Measurements from ENCODE around the gene TMA16.
"Not testable (repeated sequence)": the region's sequence is repeated elsewhere in the genome, so short reads cannot be mapped to it uniquely, and the experiment has no call there.

Gene TMA16

DNA sequence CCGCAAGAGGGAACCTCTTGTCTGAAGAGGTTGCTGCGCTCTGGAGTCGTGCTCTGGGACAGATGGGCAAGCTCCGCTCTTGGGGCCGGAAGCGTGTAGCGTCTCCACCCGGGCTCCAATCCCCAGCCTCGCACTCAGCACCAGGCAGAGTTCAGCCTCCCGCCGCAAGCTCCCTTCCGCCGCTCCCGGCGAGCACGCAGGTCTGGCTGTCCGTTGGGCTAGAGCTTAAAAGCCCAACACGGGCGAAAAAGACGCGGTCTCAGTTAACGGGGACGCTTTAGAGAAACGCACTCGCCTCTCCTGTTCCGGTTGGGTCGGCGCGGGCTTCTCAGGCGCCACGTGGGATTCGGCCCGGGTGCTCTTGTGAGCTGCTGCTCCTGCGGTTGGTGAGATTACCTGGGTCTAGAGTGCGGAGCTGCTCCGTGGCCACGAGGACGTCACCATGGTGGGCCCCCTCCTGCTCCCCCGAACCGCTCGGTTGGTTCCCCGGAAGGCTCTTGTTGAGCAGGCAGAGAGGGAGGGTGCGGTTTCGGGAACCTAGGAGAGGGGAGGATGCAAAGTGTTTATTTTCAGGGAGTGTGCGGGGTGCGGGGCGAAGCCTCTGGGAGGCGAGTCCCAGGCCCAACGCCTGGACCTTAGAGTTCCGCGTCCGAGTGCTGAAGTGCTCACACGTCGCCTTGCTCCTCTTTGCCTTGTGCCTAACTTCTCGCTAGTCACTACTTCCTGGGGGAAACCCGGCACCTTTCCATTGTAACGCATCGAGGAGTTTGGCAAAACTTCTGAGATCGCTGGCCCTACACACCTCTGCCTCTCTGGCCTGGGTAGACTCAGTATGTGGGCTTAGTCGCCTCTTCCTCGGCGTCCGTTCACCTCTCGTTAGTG lies at the start of gene TMA16:
Gene TMA16 (plus strand): TSS at position 331 of the 882 bp plus-strand sequence. CDS start 112 bp downstream, at position 443.
- DNase-seq = peak; percentile 98

DNA sequence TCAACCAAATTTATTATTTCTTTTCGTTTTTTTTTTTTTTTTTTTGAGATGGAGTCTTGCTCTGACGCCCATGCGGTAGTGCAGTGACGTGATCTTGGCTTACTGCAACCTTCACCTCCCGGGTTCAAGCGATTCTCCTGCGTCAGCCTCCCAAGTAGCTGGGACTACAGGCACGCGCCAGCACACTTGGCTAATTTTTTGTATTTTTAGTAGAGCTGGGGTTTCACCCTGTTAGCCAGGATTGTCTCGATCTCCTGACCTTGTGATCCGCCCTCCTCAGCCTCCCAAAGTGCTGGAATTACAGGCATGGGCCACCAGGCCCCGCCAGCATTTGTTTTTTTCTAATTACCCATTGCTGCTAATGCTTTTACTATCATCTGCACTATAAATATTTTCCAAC lies 47.5 kb upstream of the TMA16 start:
- DNase-seq = not testable (repeated sequence)

GRCh38 chr4:163447481-163447880 lies 47.0 kb upstream of the TMA16 start:
- no peak for DNase-seq

GRCh38 chr4:163448540-163449203 lies 45.8 kb upstream of the TMA16 start:
- no peak for DNase-seq

DNA sequence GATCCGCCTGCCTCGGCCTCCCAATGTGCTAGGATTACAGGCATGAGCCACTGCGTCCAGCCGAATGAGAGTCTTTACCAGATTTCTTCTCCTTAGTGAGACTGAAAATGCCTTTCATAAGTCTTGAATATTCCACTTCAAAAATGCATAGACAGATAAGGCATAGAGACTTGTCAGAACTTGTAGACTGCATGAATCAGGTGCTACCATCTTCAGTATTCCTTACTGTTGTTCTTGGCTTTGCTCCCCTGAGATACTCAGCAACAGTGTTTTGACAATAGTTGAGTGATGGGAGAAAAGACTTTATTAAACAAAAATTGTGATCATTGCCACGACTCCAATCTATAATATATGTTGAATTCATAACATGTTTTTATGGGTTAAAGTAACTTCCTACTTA lies 31.9 kb upstream of the TMA16 start:
- DNase-seq = no peak

DNA sequence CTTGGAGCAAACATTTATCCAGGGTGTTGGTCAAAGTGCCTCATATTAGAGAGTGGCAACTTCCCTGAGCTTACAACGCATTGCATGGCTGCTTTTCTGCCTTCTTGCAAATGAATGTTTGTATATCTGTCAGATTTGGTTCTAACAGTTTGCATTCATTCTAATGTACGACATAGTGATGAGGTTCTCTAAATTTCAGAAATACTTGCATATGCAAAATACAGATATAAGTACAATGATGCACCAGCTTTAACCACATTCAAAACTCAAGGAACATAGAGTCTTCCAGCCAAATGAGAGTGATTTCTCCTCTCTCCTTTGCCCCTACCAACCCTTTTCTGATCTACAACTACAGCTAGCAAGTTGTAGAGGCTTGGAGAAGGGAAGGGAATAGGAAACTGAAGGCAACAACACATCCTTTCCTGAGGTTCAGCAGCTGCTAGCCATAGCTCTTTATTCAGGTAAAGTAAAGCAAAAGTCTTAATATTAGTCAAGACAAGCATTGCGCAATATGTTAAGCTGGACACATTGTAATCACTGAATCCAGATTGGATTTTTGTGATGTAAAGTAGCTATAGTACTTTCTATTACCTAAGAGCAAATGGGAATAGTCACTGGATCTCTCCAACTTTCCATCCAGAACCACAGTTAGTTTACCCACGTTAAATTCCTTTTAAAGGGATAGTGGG lies 27.3 kb upstream of the TMA16 start:
- no peak for DNase-seq

GRCh38 chr4:163470391-163470790 lies 24.1 kb upstream of the TMA16 start:
- DNase-seq = no peak

DNA sequence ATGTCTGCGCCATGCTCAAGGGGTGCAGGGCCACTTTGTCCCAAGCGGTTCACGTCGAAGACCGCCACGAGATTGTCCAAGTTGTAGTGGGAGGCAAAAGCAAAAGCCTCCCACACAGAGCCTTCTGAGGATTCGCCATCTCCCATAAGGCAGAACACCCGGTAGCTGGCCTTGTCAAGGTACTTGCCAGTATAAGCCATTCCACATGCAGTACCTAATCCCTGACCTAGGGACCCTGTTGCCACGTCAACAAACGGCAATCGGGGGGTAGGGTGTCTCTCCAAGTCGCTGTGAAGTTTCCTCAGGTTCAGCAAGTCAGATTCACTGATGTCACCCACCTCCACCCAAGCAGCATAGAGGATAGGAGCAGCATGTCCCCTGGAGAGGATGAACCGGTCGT lies 21.4 kb upstream of the TMA16 start:
- no peak for DNase-seq

DNA sequence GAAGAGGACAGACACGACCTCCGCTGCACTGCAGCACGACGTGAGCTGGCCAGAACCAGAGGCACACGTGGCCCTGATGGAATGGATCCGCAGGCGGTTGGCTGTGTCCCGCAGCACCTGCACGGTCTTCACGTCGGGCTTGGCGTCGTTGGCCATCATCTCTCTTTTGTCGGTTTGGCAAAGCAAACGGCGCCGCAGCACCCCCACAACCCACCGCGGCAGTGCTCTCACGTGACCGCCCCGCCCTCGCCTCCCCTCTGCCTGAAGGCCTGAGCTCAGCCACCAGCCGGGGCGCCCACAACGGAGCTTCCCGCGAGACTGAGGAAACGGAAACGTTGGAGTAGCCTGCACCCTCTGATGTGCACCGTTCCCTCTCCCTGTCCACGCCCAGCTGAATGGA lies 20.9 kb upstream of the TMA16 start, which contains the start of gene TKTL2:
Gene TKTL2 (minus strand): TSS at position 179 of the 400 bp plus-strand sequence. CDS start 20 bp downstream, at position 159.
- no peak for DNase-seq

GRCh38 chr4:163474027-163474426 lies 20.5 kb upstream of the TMA16 start:
- no peak for DNase-seq

GRCh38 chr4:163476761-163477438 lies 17.6 kb upstream of the TMA16 start:
- DNase-seq = no peak

- DNase-seq = no peak
These were observed 12.3 kb upstream of the TMA16 start for GRCh38 chr4:163482190-163482589.

DNA sequence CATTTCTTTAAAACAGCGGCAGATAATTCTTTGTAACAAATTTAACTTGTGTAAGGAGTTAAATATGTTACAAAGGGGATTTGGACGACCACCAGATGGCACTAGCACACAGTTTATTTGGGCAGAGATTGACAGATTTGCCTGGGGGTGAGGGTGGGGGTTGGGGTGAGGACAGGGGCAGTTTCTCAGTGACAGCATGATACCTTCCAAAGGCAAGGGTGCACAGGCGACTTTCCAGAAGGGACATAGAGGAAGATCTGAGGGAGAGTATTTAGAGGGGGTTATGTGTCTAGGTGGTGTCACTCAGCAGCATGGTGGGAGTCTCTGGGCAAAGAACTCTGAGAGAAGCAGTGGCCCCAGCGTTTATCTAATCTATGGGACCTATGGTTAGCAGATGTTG lies 9.6 kb upstream of the TMA16 start:
- DNase-seq = peak; percentile 88

DNA sequence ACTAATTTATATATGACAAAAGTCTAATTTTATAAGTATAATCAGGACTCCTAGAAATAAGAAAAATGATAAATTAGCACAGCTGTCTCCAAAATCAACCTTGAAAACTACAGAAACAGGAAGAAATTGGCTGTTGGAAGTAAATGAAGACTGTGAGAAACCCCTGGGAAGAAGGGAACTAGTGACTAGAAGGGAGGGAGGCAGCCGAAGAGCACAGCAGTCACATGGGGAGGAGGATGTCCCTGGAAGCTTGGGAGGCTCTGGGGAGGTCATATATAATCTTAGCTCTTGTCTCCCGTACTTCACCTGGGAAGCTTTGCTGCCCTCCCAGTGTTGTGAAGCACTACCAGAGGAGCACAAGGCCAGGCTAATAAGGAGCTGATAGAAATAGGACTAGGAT lies 8.9 kb upstream of the TMA16 start:
- no peak for DNase-seq

GRCh38 chr4:163486321-163486720 lies 8.2 kb upstream of the TMA16 start:
- DNase-seq = peak; percentile 47

GRCh38 chr4:163489929-163490328 lies 4.6 kb upstream of the TMA16 start:
- no peak for DNase-seq

- DNase-seq = peak; percentile 92
These were observed 1.5 kb upstream of the TMA16 start for GRCh38 chr4:163492951-163493504.

GRCh38 chr4:163493643-163494359 lies 689 bp upstream of the TMA16 start:
- DNase-seq = peak; percentile 87

DNA sequence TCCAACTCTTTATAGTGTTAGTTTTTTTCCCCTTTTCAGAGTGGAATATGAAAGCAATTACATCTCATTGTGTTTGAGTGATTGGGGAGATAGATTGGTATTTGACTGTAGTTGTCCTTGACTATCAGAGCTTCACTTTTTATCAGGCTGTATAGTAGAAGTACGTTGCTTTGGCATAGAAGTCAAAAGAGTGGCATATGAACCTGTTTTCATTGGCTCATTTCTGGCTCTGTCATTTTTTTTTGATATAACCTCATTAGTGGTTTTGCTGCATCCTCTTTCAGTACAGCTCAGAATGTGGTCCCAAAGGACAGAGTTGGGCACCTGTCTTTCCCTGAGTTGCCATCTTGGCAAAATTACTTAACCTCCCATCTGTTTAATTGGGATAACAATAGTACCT lies 1.4 kb downstream of the TMA16 start:
- peak; percentile 72 for DNase-seq

GRCh38 chr4:163500586-163500985 lies 6.1 kb downstream of the TMA16 start:
- DNase-seq = no peak

DNA sequence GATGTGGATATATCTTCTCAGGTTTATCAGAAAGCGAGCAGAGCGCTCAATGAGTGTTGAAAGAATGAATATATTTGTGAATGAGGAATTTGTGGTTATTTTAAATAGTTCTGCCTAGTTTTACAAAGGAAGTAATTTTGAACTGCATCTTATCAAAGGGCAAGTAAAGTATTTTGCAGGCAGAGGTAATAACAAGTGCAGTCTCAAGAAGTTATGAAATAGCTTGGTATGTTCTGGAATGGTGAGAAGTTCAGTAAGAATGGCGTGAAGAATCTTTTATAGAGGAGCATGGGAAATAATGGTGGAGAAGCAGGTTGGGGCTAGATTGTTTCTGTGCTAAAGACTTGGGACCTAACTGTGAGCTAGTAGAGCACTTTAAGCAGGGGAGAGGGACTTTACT lies 10.9 kb downstream of the TMA16 start:
- no peak for DNase-seq

GRCh38 chr4:163515198-163515597 lies 20.7 kb downstream of the TMA16 start:
- no peak for DNase-seq
